ENCODE measurements around the gene TTI1.

The TTI1 gene

DNA sequence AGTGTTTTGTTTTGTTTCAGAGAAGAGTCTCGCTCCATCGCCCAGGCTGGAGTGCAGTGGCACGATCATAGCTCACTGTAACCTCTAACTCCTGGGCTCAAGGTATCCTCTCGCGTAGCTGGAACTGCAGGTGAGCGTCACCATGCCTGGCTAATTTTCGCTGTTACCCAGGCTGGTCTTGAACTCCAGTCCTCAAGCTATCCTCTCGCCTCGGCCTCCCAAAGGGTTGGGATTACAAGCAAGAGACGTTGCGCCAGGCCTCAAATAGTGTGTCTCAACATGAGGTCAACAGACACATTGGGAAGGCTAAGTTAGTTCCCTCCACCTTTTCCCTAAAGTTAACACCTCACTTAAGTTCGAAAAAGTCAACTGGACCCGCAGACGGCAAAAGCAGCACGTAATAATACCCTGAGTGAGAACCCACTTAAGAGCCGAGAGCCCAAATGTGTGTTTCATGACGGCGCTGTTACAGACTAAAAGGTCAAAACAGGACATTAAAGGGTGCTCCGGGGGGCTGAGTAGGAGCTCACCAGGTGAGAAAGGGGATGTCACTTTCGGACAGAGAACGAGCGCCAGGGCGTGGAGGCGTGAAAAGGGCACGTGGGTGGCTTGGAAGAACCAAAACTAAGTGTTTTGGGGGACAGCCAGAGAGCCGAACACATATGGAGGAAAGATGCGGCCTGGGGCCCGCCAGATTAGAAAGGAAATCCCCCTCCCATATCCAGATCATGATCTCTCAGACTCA lies 499 bp downstream of the TTI1 start:
- Histone ChIP-seq H3K27me3 (replicated peaks) (no peaks in the 10 kb centered on the region), H3K4me3 (ENCODE audit: low read depth, low read length) (peak overlapping the region; percentile 78), H3K36me3 (replicated peaks) (no peaks in the 10 kb centered on the region), H3K27ac (peak overlapping the region; percentile 74)
- in situ Hi-C loops (cut with HindIII; ENCODE audit: low pct_ligation_motif_present, low sequenced_read_pairs), result no loop called here
- TF ChIP-seq, protein P1, sequence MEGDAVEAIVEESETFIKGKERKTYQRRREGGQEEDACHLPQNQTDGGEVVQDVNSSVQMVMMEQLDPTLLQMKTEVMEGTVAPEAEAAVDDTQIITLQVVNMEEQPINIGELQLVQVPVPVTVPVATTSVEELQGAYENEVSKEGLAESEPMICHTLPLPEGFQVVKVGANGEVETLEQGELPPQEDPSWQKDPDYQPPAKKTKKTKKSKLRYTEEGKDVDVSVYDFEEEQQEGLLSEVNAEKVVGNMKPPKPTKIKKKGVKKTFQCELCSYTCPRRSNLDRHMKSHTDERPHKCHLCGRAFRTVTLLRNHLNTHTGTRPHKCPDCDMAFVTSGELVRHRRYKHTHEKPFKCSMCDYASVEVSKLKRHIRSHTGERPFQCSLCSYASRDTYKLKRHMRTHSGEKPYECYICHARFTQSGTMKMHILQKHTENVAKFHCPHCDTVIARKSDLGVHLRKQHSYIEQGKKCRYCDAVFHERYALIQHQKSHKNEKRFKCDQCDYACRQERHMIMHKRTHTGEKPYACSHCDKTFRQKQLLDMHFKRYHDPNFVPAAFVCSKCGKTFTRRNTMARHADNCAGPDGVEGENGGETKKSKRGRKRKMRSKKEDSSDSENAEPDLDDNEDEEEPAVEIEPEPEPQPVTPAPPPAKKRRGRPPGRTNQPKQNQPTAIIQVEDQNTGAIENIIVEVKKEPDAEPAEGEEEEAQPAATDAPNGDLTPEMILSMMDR (IDR thresholded peaks at IDR 0.05; ENCODE audit: low read depth, low read length, missing control alignments), result no peak
- DNase-seq, result no peak

DNA sequence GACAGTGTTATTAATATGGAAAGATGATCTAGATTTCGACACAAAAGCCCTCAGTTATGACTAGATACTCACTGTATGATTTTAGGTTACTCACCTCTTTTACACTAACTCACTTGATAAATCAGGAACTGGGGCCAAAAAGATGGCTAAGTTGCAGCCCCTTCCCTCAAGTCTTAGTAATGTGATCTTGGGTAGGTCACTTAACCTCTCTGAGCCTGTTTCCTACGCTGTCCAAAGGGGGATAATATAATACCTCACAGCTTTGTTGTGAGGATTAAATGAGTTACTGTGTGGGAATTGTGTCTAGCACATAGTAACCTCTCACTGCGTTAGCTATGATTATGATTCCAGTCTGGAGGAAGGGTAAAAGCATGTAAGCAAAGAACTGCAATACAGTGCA lies 1.3 kb downstream of the TTI1 start:
- DNase-seq, result no peak
- in situ Hi-C loops (cut with HindIII; ENCODE audit: low pct_ligation_motif_present, low sequenced_read_pairs), result no loop called here
- Histone ChIP-seq H3K27me3 (replicated peaks) (no peaks in the 10 kb centered on the region), H3K4me3 (ENCODE audit: low read depth, low read length) (no peak overlapping the region), H3K36me3 (replicated peaks) (no peaks in the 10 kb centered on the region), H3K27ac (no peak overlapping the region)
- TF ChIP-seq, protein P1 (IDR thresholded peaks at IDR 0.05; ENCODE audit: low read depth, low read length, missing control alignments), result no peak

DNA sequence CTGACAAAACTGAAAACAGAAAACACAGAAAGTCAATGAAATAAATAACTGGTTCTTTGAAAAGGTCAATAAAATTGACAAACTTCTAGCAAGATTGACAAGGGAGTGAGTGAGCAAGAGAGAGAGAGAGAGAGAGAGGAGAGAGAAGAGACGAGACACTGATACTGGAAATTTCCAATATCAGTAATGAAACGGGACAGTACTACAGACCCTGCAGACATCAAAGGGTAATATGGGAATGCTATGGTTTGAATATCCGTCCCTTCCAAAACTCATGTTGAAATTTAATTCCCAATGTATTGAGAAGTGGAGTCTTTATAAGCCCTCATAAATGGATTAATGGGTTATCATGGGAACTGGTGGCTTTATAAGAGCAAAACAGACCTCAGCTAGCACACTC lies 3.8 kb downstream of the TTI1 start:
- no peak overlapping the region for H3K4me3 ChIP-seq (ENCODE audit: low read depth, low read length)
- in situ Hi-C loops (cut with HindIII; ENCODE audit: low pct_ligation_motif_present, low sequenced_read_pairs), result no loop called here
- H3K27me3 ChIP-seq (replicated peaks), result no peaks in the 10 kb centered on the region
- DNase-seq, result no peak
- no peak overlapping the region for H3K27ac ChIP-seq
- TF ChIP-seq, protein P1 (IDR thresholded peaks at IDR 0.05; ENCODE audit: low read depth, low read length, missing control alignments), result no peak
- no peaks in the 10 kb centered on the region for H3K36me3 ChIP-seq (replicated peaks)

DNA sequence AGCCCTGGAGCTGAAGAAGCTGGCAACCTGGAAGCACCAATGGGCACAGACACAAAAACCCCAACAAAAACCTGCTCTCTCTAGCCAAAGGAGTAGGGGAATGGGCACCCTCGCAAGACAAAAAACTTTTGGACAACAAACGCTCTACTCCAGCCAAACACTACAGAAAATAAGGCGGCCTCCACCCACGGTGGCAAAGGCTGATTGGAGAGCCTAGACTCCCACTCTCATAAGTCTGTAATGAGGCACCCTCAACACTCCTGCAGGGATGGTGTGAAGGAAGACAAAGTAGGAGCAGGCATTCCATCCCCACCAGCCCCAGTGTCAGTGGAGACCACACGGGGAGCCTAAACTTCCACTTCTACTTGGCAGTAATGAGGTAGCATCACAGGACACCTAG lies 8.8 kb downstream of the TTI1 start:
- in situ Hi-C loops (cut with HindIII; ENCODE audit: low pct_ligation_motif_present, low sequenced_read_pairs), result no loop called here
- no peaks in the 10 kb centered on the region for H3K27me3 ChIP-seq (replicated peaks)
- H3K4me3 ChIP-seq (ENCODE audit: low read depth, low read length), result no peak overlapping the region
- no peaks in the 10 kb centered on the region for H3K36me3 ChIP-seq (replicated peaks)
- TF ChIP-seq, protein P1 (IDR thresholded peaks at IDR 0.05; ENCODE audit: low read depth, low read length, missing control alignments), result no peak
- H3K27ac ChIP-seq, result peak overlapping the region; percentile 70
- no peak for DNase-seq

DNA sequence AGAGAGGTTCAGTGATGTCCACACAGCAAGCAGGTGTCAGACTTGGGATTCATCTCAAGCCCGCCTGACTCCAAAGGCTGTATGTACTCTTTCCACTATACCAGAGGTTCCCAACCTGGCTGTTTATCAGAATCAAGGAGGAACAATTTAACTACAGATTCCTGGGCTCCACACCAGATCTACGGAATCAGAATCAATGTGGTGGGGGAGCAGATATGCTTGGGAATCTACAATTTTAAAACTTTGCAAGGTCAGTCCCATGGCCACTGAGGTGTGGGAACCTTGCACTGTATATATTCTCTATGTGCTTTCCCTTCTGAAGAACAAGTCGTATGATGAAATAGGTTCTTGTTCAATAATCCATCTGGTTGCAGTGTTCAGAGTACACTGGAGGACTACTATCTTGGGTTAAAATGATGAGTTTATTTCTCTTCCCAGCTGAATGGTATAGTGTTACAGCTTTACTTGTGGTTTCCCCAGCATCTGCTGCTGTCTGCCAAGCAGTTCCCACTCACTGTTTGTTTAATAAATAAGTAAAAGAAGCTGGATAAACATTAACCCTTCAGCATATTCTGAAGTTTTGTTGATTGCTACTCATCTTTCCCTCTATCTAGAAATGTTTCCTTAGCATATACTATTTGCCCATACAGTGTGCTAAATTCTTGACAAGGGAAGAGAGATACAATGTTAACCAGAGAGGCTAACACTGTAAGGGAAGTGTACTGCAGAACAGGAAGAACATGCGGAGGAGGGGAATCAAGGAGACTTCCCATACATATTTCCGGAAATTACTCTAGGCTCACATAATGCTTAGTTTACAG lies 9.9 kb downstream of the TTI1 start:
- TF ChIP-seq, protein P1 (IDR thresholded peaks at IDR 0.05; ENCODE audit: low read depth, low read length, missing control alignments), result no peak
- H3K4me3 ChIP-seq (ENCODE audit: low read depth, low read length), result no peak overlapping the region
- no peaks in the 10 kb centered on the region for H3K36me3 ChIP-seq (replicated peaks)
- peak; percentile 62 for DNase-seq
- peak overlapping the region; percentile 70 for H3K27ac ChIP-seq
- in situ Hi-C loops (cut with HindIII; ENCODE audit: low pct_ligation_motif_present, low sequenced_read_pairs), result no loop called here
- H3K27me3 ChIP-seq (replicated peaks), result no peaks in the 10 kb centered on the region
